MCF 10A (cell line): ENCODE measurements around the gene SH3RF1. TPM values are rescaled to one million over a fixed set of nuclear protein-coding genes. Genes with fewer than 3 reads are reported as not detected.
"Not testable (repeated sequence)": the region's sequence is repeated elsewhere in the genome, so short reads cannot be mapped to it uniquely, and the experiment has no call there.

Experiments used
- BruUV-seq: library from RNA; stranded (reverse); fragments of 400-500 nt; replicated peaks from 2 replicates; lab custom pipeline; 2021; lab: Mats Ljungman, UMichigan
- CTCF ChIA-PET: fragments of 300-600 bp; sonication (Branson Sonifier 250); formaldehyde crosslinking; extraction: SDS; loops from one replicate; lab custom pipeline; 2021; ENCODE audit warnings: antibody characterized with exemption, inconsistent platforms; lab: Yijun Ruan, JAX
- POLR2A ChIA-PET: fragments of 300-600, 350-650 bp; sonication (Branson Sonifier 250); formaldehyde crosslinking; extraction: SDS; loops from one replicate; lab custom pipeline; 2020; ENCODE audit warnings: antibody characterized with exemption, inconsistent platforms; lab: Yijun Ruan, JAX
- DNase-seq: peaks from one replicate; pipeline ENCODE4 v3.0.0-alpha.2; 2018; ENCODE audit not compliant: unreplicated experiment
- H3K27ac Mint-ChIP-seq: one replicate; pipeline ENCODE4 v1.8.0; 2022; ENCODE audit warnings: mild to moderate bottlenecking, low read depth, mixed read lengths; ENCODE audit not compliant: unreplicated experiment
- H3K27me3 Mint-ChIP-seq: one replicate; pipeline ENCODE4 v1.8.0; 2022; ENCODE audit warnings: mixed read lengths; ENCODE audit not compliant: insufficient read depth, unreplicated experiment
- H3K36me3 Mint-ChIP-seq: one replicate; pipeline ENCODE4 v1.8.0; 2022; ENCODE audit warnings: mild to moderate bottlenecking, moderate library complexity, mixed read lengths; ENCODE audit not compliant: insufficient read depth, unreplicated experiment
- H3K4me1 Mint-ChIP-seq: one replicate; pipeline ENCODE4 v1.8.0; 2022; ENCODE audit warnings: mixed read lengths; ENCODE audit not compliant: insufficient read depth, unreplicated experiment
- H3K4me3 Mint-ChIP-seq: one replicate; pipeline ENCODE4 v1.8.0; 2022; ENCODE audit warnings: mild to moderate bottlenecking, moderate library complexity, mixed read lengths; ENCODE audit not compliant: unreplicated experiment
- H3K9me3 Mint-ChIP-seq: one replicate; pipeline ENCODE4 v1.8.0; 2022; ENCODE audit warnings: mixed read lengths; ENCODE audit not compliant: unreplicated experiment
- intact Hi-C: fragments of 100-400 bp; cut with micrococcal nuclease; formaldehyde crosslinking; loops from 2 replicates; pipeline ENCODE4 v1.14.1; 2022
- total RNA-seq: library from RNA; stranded (reverse); gene quantifications from 2 replicates; pipeline ENCODE4 v1.2.3, GENCODE V29; 2022
- TF ChIP-seq, protein P1 (sequence below): fragments of 200-600 bp; IDR thresholded peaks from one replicate; pipeline ENCODE4 v1.8.0; 2022; ENCODE audit warnings: antibody characterized with exemption, mild to moderate bottlenecking; ENCODE audit not compliant: unreplicated experiment

The SH3RF1 gene
- total RNA-seq, 1 experiment from 2014 or later, result 17.4 TPM

DNA sequence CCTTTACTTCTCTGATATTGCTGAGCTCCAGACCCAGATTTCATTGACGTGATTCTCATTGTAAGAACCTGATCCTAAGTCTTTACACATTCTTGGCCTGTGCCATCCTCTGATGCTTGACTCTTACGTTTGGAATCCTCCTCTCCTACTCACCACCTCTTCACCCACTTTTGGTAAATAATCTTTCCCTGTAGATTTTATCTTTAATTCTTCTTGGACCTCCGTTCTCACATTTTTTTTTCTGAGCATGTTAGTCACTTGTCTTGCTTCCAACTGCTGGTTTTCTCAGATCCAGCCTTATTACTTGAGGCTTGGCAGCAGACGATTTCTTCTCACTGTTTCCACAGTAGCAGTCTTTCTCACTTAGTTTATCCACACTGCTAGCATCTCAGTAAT lies 12.4 kb upstream of the SH3RF1 start:
- POLR2A ChIA-PET, result interaction anchor here (1.1 to 1.4 kb wide), 2 partner anchors 58 to 498 kb away, joined by 3 to 4 read pairs; no protein-coding TSS in a partner anchor
- Mint-ChIP-seq H3K4me1 (peaks cover 17% of the 10 kb centered on the region), H3K27me3 (no peaks in the 10 kb centered on the region), H3K36me3 (no peaks in the 10 kb centered on the region), H3K27ac (peak overlapping the region; percentile 76), H3K9me3 (no peaks in the 10 kb centered on the region), H3K4me3 (no peak overlapping the region)
- DNase-seq, result peak; percentile 46
- CTCF ChIA-PET, result interaction anchor here (0.6 to 1.3 kb wide), 4 partner anchors 25 to 283 kb away, joined by 3 read pairs; no protein-coding TSS in a partner anchor
- TF ChIP-seq, protein P1, sequence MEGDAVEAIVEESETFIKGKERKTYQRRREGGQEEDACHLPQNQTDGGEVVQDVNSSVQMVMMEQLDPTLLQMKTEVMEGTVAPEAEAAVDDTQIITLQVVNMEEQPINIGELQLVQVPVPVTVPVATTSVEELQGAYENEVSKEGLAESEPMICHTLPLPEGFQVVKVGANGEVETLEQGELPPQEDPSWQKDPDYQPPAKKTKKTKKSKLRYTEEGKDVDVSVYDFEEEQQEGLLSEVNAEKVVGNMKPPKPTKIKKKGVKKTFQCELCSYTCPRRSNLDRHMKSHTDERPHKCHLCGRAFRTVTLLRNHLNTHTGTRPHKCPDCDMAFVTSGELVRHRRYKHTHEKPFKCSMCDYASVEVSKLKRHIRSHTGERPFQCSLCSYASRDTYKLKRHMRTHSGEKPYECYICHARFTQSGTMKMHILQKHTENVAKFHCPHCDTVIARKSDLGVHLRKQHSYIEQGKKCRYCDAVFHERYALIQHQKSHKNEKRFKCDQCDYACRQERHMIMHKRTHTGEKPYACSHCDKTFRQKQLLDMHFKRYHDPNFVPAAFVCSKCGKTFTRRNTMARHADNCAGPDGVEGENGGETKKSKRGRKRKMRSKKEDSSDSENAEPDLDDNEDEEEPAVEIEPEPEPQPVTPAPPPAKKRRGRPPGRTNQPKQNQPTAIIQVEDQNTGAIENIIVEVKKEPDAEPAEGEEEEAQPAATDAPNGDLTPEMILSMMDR, result no peak
- BruUV-seq, result no TSS peak
- intact Hi-C loops, result no loop called here

DNA sequence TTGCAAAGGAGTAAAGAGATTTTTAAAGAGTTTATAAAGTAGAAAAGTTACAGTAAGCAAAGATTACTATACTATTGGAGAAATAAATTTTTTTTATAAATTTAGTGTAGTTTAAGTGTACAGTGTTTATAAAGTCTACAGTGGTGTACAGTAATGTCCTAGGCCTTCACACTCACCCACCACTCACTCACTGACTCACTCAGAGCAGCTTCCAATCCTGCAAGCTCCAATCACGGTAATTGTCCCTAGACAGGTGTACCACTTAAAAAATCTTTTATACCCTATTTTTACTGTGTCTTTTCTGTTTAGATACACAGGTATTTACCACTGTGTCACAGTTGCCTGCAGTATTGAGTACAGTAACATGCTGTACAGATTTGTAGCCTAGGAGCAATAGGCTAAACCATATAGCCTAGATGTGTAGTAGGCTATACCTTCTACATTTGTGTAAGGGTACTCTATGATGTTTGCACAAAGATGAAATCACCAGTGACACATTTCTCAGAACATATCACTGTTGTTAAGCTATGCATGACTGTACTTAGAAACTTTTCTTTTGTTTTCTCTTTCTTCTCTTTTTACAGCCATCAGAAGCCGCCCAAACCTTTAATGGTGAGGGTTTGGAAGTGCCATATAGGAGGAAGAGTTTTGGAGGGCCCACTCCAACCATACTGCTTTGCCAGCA lies 11.8 kb upstream of the SH3RF1 start:
- Mint-ChIP-seq H3K4me1 (peaks cover 17% of the 10 kb centered on the region), H3K9me3 (no peaks in the 10 kb centered on the region), H3K4me3 (no peak overlapping the region), H3K27ac (peak overlapping the region; percentile 76), H3K36me3 (no peaks in the 10 kb centered on the region), H3K27me3 (no peaks in the 10 kb centered on the region)
- ChIA-PET POLR2A (interaction anchor here (1.1 to 1.4 kb wide), 3 partner anchors 10 to 497 kb away, joined by 3 to 4 read pairs (median 3); no protein-coding TSS in a partner anchor), CTCF (interaction anchor here (0.6 to 1.3 kb wide), 6 partner anchors 25 to 284 kb away, joined by 3 to 5 read pairs (median 3); no protein-coding TSS in a partner anchor)
- TF ChIP-seq, protein P1, result no peak
- intact Hi-C loops, result no loop called here
- BruUV-seq, result no TSS peak
- DNase-seq, result no peak

DNA sequence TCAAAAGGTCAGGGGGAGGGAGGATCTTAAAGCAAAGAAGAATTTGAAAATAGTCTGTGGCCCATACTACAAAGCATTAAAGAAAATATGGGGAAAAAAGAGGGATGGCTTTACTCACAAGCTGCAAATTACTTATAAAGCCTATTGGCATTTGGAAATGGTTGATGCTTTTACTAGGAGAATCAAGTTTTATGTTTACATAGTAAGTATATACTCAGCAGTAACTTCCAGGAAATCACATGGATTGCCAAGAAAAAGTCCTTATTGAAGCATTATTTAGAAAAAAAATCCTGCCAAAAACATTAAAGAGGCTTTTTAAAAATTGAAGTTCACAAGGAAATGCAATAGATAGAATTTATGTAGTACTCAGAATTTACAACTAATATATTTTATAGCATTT lies 8.4 kb upstream of the SH3RF1 start:
- TF ChIP-seq, protein P1, result no peak
- BruUV-seq, result no TSS peak
- CTCF ChIA-PET, result interaction anchor here (0.6 kb wide), 1 partner anchor 41 kb away, joined by 3 read pairs; no protein-coding TSS in a partner anchor
- POLR2A ChIA-PET, result interaction anchor here (1.3 kb wide), 1 partner anchor 9 kb away, joined by 3 read pairs; no protein-coding TSS in a partner anchor
- H3K36me3 Mint-ChIP-seq, result no peaks in the 10 kb centered on the region
- no peaks in the 10 kb centered on the region for H3K9me3 Mint-ChIP-seq
- H3K4me3 Mint-ChIP-seq, result no peak overlapping the region
- H3K27me3 Mint-ChIP-seq, result no peaks in the 10 kb centered on the region
- H3K27ac Mint-ChIP-seq, result no peak overlapping the region
- peaks cover 17% of the 10 kb centered on the region for H3K4me1 Mint-ChIP-seq
- no peak for DNase-seq
- intact Hi-C loops, result loop anchor here (10.0 kb wide), 1 partner anchor 106 kb away; no protein-coding TSS in a partner anchor

DNA sequence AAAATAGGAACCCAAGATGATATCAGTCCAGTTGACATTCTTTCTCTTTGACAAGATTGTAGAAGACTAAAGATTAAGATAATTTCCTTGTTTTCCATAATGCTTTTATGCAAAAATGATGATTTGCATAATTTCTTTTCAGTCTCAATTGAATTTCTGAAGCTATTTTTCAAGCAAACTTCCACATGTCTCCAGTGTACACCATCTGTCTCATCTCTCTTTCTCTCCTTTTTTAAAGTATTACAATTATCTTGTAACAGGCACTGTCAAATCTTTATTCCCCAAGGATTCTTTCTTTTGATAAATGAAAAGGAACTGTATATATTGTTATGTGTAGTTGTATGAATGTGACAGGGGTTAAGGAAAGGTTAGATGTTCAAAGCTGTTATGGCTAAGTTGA lies 7.9 kb upstream of the SH3RF1 start:
- no TSS peak for BruUV-seq
- Mint-ChIP-seq H3K4me3 (no peak overlapping the region), H3K9me3 (no peaks in the 10 kb centered on the region), H3K4me1 (peaks cover 13% of the 10 kb centered on the region), H3K36me3 (no peaks in the 10 kb centered on the region), H3K27me3 (no peaks in the 10 kb centered on the region), H3K27ac (no peak overlapping the region)
- TF ChIP-seq, protein P1, result no peak
- CTCF ChIA-PET, result interaction anchor here (0.6 kb wide), 1 partner anchor 245 kb away, joined by 3 read pairs; no protein-coding TSS in a partner anchor
- intact Hi-C loops, result loop anchor here (10.0 kb wide), 1 partner anchor 106 kb away; no protein-coding TSS in a partner anchor
- DNase-seq, result no peak
- POLR2A ChIA-PET, result interaction anchor here (1.3 kb wide), 1 partner anchor 9 kb away, joined by 3 read pairs; no protein-coding TSS in a partner anchor

DNA sequence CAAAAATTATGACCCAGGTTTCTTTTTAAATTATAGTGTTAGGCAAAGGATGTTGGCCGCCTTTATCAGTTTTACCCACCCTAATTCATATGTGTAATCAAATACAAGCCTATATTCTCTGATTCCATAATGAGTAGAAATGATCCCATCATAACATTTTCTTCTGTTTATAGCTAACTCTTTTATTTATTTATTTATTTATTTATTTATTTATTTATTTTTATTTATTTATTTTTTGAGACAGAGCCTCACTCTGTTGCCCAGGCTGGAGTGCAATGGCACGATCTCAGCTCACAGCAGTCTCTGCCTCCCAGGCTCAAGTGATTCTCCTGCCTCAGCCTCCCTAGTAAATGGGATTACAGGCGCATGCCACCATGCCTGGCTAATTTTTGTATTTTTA lies 7.1 kb upstream of the SH3RF1 start:
- POLR2A ChIA-PET, result interaction anchor here (0.6 to 1.0 kb wide), 2 partner anchors 179 to 213 kb away, joined by 3 read pairs; no protein-coding TSS in a partner anchor

More for the DNA sequence above, 7.1 kb upstream of the SH3RF1 start:
- H3K4me3 Mint-ChIP-seq, H3K27ac Mint-ChIP-seq, BruUV-seq, DNase-seq, H3K27me3 Mint-ChIP-seq, H3K4me1 Mint-ChIP-seq, H3K36me3 Mint-ChIP-seq, H3K9me3 Mint-ChIP-seq: not testable (repeated sequence)
- CTCF ChIA-PET, result interaction anchor here (0.7 kb wide), 1 partner anchor 478 kb away, joined by 3 read pairs; no protein-coding TSS in a partner anchor
- intact Hi-C loops, result loop anchor here (10.0 kb wide), 1 partner anchor 107 kb away; no protein-coding TSS in a partner anchor
